GM18499 (cell line): Measurements from ENCODE around the gene HOXC13.

Experiments used
- ATAC-seq: cut with Tn5 transposase; IDR thresholded peaks from one replicate; pipeline ENCODE4 v1.9.1; 2021; ENCODE audit warnings: moderate number of reproducible peaks; ENCODE audit not compliant: insufficient read depth, unreplicated experiment

HOXC13 gene

GRCh38 chr12:53953831-53954693, 15.4 kb downstream of the HOXC13 start:
- ATAC-seq: no peak

- no peak for ATAC-seq
Observed at GRCh38 chr12:53954694-53955035, 16.0 kb downstream of the HOXC13 start, which contains the start of gene HOXC12. TSS of gene HOXC12 (plus strand) at chr12:53954903. CDS start at chr12:53954930, 27 bp downstream.

DNA sequence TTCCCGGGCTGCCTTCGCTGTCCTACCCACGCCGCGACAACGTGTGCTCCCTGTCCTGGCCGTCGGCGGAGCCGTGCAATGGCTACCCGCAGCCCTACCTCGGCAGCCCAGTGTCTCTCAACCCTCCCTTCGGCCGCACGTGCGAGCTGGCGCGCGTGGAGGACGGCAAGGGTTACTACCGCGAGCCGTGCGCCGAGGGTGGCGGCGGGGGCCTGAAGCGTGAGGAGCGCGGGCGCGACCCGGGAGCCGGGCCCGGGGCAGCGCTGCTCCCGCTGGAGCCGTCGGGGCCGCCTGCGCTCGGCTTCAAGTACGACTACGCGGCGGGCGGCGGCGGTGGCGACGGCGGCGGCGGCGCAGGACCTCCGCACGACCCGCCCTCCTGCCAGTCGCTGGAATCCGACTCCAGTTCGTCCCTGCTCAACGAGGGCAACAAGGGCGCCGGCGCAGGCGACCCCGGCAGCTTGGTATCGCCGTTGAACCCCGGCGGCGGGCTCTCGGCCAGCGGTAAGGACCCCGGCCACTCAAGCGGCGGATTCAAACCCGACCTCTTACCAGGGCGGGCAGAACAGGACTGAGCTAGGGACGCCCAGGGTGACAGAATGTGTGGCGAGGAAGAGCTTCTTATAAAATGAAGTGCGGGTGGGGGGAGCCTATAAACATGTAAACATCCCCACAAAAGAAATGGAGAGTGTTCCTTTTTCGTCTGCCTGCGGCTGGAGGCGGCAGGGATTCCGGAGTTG, 16.6 kb downstream of the HOXC13 start:
- no peak for ATAC-seq

DNA sequence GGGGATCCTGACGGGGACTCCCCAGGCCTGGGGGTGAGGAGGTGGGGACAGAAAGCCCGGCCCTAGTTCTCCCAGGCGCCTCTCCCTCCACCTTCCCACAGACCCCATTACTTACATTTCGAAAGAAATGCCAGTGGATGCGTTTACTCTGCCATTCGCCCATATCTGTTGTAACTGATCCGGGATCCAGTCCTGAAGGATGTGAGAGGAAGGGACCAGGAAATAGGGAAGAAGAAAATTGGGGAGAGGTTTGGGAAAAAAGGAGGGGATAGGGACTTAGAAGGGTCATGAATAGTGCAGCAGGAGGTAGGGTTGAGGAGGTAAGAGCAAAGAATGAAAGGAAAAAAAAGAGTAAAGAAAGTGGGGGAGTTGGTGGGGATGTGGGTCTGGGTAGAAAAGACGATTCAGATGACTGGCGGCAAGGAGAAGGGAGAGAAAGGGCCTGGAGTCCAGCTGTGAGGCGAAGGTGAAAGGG, 17.2 kb downstream of the HOXC13 start:
- no peak for ATAC-seq

- ATAC-seq: no peak
Observed at GRCh38 chr12:53956251-53956887, 17.7 kb downstream of the HOXC13 start.

GRCh38 chr12:53956914-53957536, 18.4 kb downstream of the HOXC13 start:
- ATAC-seq: no peak

DNA sequence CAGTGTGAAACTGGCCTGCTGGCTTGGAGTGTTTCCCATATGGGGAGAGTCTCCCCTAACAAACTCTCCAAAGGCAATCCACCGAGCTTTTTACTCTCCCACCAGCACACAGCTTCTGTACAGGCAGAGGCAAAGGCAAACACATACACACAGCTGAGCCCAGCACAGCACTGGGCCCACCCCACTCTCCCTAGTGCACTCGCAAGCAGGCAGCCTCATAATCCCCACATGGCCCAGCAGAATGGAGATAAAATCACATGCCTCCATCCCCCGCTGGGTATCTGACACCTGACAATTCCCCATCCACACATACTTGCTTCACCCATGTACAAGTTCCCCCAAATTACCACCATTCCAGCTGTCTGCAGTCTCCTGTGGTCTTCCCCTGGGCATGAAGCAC, 19.5 kb downstream of the HOXC13 start:
- no peak for ATAC-seq

DNA sequence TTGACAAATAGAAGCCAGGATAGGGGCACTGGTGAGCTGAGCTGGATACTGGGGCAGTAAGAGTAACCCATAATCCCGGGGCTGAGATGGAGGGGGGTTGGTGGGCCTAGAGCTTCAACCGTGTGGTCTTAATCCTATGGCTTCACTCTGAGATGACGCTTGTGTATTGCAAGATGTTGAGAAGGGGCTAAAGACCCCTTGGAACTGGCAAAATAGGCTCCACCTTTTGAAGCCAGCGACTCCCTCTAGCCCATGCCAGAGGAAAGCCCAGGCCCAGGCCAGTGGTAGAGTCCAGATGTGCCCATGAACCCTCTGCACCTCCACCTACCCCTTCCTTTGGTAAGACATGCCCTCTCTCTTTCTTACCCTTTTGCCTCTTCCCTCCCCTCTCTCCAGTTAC, 20.7 kb downstream of the HOXC13 start:
- no peak for ATAC-seq

DNA sequence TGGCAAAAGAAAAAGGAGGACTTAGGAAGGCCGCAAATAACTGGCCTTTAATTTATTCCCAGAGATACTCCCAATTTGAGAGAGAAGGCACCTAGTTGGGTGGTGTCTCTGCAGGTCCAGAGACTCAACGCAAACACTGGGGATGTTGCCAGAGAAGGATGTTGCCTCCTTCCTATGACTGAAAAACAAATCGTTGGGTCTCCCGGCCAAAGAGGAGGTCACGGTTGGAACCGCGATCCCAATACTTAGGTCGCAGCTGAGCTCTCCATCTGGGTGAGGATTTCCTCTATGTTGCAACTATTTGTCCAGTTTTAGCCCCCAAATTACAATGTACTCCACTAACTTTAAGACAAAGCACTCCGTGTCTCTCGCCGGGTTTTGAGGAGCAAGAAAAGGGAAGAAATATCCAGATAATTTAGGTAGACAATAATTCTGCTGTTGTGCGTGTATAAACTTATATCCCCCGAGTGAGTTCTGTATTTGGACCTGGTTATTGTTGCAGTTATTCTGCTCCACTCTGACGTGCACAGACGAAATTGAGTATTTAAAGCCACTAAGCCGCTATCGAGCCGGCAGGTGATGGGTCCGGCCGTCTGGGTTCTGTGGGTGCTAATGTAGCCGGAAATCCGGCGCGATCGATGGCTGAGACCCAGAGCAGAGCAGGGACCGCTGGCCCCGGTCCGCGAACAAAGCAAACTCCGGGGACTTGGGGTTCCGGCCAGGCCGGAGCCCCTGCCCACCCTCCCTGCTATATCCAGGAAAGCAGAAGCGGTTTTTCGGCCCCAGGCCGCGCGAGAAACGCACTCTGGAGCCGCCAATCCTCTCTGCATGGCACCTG, 21.8 kb downstream of the HOXC13 start:
- ATAC-seq: no peak

DNA sequence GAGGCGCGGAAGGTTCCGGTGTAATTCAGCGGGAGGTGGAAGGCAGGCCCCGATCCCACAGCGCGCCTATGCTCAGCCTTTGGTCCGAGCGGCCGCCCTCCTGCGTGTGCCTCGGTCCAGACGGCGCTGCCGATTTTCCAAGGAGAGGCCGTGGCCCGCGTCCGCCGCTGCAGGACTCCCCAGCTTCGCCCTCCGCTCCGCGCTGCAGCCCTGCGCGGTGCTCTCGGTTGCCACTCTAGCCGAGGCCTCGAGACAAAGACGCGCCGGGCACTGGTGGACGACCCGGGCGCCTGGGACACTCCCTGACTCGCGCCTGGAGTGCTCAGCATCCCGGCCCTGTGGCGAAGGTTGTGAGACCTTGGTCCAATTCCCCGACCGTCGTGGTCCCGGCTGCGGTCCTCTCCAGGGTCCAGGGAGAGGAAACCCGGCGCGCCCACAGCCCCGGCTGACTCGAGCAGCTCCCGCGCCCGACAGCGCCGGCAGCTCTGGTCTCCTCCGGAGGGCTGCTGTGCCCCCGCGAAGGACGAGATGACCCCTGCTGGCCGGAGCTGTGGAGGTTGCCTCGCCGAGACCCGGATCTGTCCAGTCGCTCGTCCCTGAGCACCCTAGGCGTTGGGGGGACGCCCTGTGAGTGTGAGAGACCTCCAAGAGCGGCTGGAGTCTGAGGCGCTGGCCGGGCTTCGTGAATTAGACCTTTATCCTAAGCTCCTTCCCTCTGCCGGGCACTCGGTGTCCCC, 22.6 kb downstream of the HOXC13 start:
- no peak for ATAC-seq

DNA sequence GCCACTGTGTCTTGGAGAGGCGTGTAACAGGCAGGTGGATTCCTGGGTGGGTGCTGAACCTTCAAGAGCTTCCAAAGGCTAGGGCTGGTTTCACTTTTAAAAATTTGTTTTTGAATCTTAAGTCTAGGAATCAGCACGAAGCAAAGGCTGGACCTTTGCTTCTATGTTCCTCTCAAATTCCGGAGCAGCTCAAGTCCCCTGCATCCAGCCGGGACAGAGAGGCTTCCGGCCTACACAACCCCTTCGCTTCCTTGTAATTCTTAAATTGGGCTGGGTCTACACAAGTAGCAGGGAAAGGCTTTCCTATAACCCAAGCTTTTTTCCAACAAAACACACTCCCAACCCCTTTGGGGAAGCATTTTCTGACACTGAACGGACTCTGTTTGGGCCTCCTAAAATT, 24.4 kb downstream of the HOXC13 start:
- ATAC-seq: no peak

GRCh38 chr12:53963434-53964314, 25.0 kb downstream of the HOXC13 start:
- ATAC-seq: no peak

GRCh38 chr12:53964315-53964713, 25.7 kb downstream of the HOXC13 start:
- no peak for ATAC-seq

DNA sequence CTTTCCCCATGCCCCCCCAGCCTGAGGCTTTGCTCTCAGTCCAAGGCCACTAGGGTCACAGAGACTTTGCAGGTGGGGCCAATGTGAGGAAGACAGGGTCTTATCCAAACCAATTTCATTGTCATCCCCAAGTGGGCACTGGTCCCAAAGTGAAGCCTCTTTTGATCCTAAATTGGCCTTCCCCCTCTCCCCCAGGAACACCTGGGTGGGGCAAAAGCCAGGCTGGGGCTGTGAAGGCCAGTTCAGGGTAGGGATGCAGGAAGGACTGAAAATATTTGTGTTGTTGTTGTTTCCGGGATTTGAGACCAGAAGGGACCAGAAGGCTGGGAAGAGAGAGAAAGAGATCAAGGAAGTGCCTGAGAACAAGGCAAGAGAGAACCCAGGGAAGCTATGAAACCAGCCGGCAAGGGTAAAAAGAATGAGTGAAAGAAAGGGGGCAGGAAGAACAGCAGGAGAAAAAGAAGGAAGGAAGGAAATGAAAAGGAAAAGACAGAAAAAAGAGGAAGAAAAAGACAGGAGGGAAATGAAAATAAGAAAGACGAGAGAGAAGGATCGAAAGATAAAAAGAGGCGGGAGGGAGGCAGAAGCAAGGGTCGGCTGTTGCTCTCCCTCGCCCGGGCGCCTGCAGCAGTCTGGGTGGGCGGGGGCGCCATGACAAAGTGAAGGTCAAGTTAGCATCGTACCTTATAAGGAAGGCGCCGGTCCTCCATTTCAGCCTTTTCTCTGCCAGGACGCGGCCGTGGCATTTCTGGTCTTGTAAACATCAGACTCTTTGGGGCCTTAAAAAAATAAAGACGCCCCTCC, 26.9 kb downstream of the HOXC13 start:
- ATAC-seq: no peak

DNA sequence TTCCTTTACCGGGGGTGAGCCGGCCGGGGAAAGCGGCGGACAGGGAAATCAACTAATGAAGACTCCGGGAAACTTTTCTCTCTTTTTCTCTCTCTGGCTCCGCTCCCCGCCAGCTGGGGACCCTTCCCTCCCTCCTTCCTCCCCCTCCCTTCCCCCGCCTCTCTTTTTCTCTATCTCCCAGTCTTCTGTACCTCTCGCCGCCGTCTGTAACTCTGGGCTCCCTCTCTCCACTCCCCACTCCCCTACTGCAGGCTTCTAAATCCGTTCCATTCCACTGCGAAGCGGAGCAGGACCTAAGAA, 27.4 kb downstream of the HOXC13 start:
- ATAC-seq: no peak

GRCh38 chr12:53966385-53967133, 27.9 kb downstream of the HOXC13 start:
- ATAC-seq: no peak

GRCh38 chr12:53967421-53967925, 28.8 kb downstream of the HOXC13 start:
- ATAC-seq: no peak
